CD4-positive, alpha-beta T cell (primary cell): ENCODE data around the gene SDK2. TPM values are rescaled to one million over a fixed set of nuclear protein-coding genes. Genes with fewer than 3 reads are reported as not detected.

Experiments used
- ATAC-seq: fragments of 200-7000 bp; cut with Tn5 transposase; one replicate; pipeline ENCODE4 v1.10.0; 2022; ENCODE audit warnings: mild to moderate bottlenecking; ENCODE audit not compliant: poor library complexity
- CTCF ChIA-PET: fragments of 350-600 bp; sonication (Branson Sonifier 250); formaldehyde crosslinking; loops from one replicate; lab custom pipeline; 2021; ENCODE audit warnings: antibody characterized with exemption, inconsistent platforms; lab: Charles Lee
- POLR2A ChIA-PET: fragments of 350-600 bp; sonication (Branson Sonifier 250); formaldehyde crosslinking; loops from one replicate; lab custom pipeline; 2021; ENCODE audit warnings: antibody characterized with exemption, inconsistent platforms; lab: Charles Lee
- DNase-seq, 14 experiments: peaks; one replicate each; pipeline ENCODE4 v3.0.0-alpha.2; 2013 to 2020; ENCODE audit warnings: mixed read lengths in 2 of 14
- H3K27ac ChIP-seq, 2 donors: one replicate each; pipeline versions ENCODE4 v1.5.1 to v1.7.0; 2013; ENCODE audit warnings: low read length in 2 of 2, low read depth in 1 of 2, mild to moderate bottlenecking in 1 of 2
- H3K27me3 ChIP-seq, 2 experiments: 1 replicate in 1 of 2; 2 replicates in 1 of 2; pipeline versions ENCODE4 v1.6.1 to v1.7.0; 2013; ENCODE audit warnings: low read length in 2 of 2, control low read depth in 1 of 2, mild to moderate bottlenecking in 1 of 2, moderate library complexity in 1 of 2; ENCODE audit not compliant: insufficient read depth in 2 of 2, control insufficient read depth in 1 of 2
- H3K36me3 ChIP-seq: one replicate; pipeline ENCODE4 v1.6.1; 2013; ENCODE audit warnings: low read length, control low read depth; ENCODE audit not compliant: insufficient read depth
- H3K4me1 ChIP-seq: one replicate; pipeline ENCODE4 v1.6.1; 2013; ENCODE audit warnings: low read length, control low read depth; ENCODE audit not compliant: insufficient read depth
- H3K4me3 ChIP-seq: one replicate; pipeline ENCODE4 v1.5.1; 2013; ENCODE audit warnings: mild to moderate bottlenecking, low read length, moderate library complexity
- H3K9me3 ChIP-seq, 2 experiments: 1 replicate in 1 of 2; 2 replicates in 1 of 2; pipeline versions ENCODE4 v1.6.1 to v1.7.0; 2013; ENCODE audit warnings: low read length in 2 of 2, mild to moderate bottlenecking in 2 of 2, control low read depth in 1 of 2, moderate library complexity in 1 of 2; ENCODE audit not compliant: control insufficient read depth in 1 of 2, insufficient read depth in 1 of 2
- H3K27ac Mint-ChIP-seq: one replicate; pipeline ENCODE4 v1.8.0; 2020; ENCODE audit warnings: mixed read lengths
- H3K27me3 Mint-ChIP-seq: one replicate; pipeline ENCODE4 v1.8.0; 2021; ENCODE audit warnings: mixed read lengths
- H3K36me3 Mint-ChIP-seq: one replicate; pipeline ENCODE4 v1.8.0; 2021; ENCODE audit warnings: low read depth, mixed read lengths
- H3K4me1 Mint-ChIP-seq: one replicate; pipeline ENCODE4 v1.8.0; 2021; ENCODE audit warnings: low read depth, mixed read lengths
- H3K4me3 Mint-ChIP-seq: one replicate; pipeline ENCODE4 v1.8.0; 2020; ENCODE audit warnings: mild to moderate bottlenecking, mixed read lengths
- H3K9me3 Mint-ChIP-seq: one replicate; pipeline ENCODE4 v1.8.0; 2020; ENCODE audit warnings: mixed read lengths
- CTCF ChIP-seq: fragments of 200-600 bp; IDR thresholded peaks from one replicate; pipeline ENCODE4 v1.8.0; 2022; ENCODE audit warnings: antibody characterized with exemption, mild to moderate bottlenecking
- intact Hi-C, 2 experiments: fragments of 100-400 bp; cut with DNase I in 1 of 2; cut with micrococcal nuclease in 1 of 2; formaldehyde crosslinking; loops; one replicate each; pipeline versions ENCODE4 v1.15.1 to v1.9.0; 2023 to 2025; cut with DNase I, micrococcal nuclease
- total RNA-seq, 174 experiments: library from RNA in 2 of 174; stranded (reverse) in 2 of 174; gene quantifications; one replicate each; pipeline ENCODE4 v1.2.3 and lab custom pipeline; 2021 to 2026

Gene SDK2
- total RNA-seq, 2 experiments from 2014 or later: 8.1 to 8.2 TPM

- Mint-ChIP-seq H3K27me3 (no peaks in the 10 kb centered on the region), H3K36me3 (no peaks in the 10 kb centered on the region), H3K27ac (no peak overlapping the region), H3K9me3 (no peaks in the 10 kb centered on the region), H3K4me1 (no peaks in the 10 kb centered on the region), H3K4me3 (no peak overlapping the region)
- POLR2A ChIA-PET: no interaction called here
- DNase-seq (no peak), ATAC-seq (no peak)
- Histone ChIP-seq H3K4me1 (no peaks in the 10 kb centered on the region), H3K27ac (no peak overlapping the region), H3K27me3 (no peaks in the 10 kb centered on the region), H3K36me3 (no peaks in the 10 kb centered on the region), H3K9me3 (no peaks in the 10 kb centered on the region), H3K4me3 (no peak overlapping the region)
- CTCF ChIA-PET: no interaction called here
- intact Hi-C loops: no loop called here
- TF ChIP-seq CTCF: no peak
These were observed 293.4 kb downstream of the SDK2 start for GRCh38 chr17:73350864-73351263.

DNA sequence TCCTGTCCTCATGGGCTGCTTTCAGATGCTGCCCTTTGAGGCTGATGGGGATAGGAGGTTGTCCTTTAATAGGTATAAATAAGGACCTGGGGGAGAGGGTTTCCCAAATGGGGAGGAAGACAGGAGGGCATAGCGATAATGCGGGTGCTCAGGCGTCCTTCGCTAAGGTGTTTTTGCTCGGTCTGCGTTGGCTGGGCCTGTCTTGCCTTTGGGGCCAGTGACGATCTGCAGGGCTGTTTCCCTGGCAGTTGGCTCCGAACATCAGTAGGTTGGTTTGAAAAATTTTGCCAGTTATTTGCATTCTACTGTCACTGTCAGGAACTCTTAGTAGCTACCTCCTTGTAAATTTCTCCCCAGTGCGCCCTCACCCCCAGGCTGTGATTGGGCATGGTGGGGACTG is 294.6 kb downstream of the SDK2 start:
- H3K27me3 ChIP-seq: no peaks in the 10 kb centered on the region
- no peak for DNase-seq
- ChIA-PET CTCF (no interaction called here), POLR2A (no interaction called here)
- H3K4me1 ChIP-seq: no peaks in the 10 kb centered on the region
- TF ChIP-seq CTCF: no peak
- H3K27me3 Mint-ChIP-seq: no peaks in the 10 kb centered on the region
- no peak overlapping the region for H3K4me3 ChIP-seq
- H3K9me3 ChIP-seq: no peaks in the 10 kb centered on the region
- intact Hi-C loops: no loop called here
- H3K27ac ChIP-seq: no peak overlapping the region
- H3K4me3 Mint-ChIP-seq: no peak overlapping the region
- H3K36me3 Mint-ChIP-seq: no peaks in the 10 kb centered on the region
- no peaks in the 10 kb centered on the region for H3K4me1 Mint-ChIP-seq
- no peak for ATAC-seq
- no peak overlapping the region for H3K27ac Mint-ChIP-seq
- no peaks in the 10 kb centered on the region for H3K36me3 ChIP-seq
- no peaks in the 10 kb centered on the region for H3K9me3 Mint-ChIP-seq

- H3K4me1 Mint-ChIP-seq: no peaks in the 10 kb centered on the region
- no peak overlapping the region for H3K27ac Mint-ChIP-seq
- H3K4me3 Mint-ChIP-seq: no peak overlapping the region
- H3K27me3 ChIP-seq: no peaks in the 10 kb centered on the region
- H3K9me3 ChIP-seq: no peaks in the 10 kb centered on the region
- ATAC-seq (no peak), DNase-seq (no peak)
- no peak overlapping the region for H3K4me3 ChIP-seq
- H3K27ac ChIP-seq: no peak overlapping the region
- no peaks in the 10 kb centered on the region for H3K9me3 Mint-ChIP-seq
- H3K36me3 Mint-ChIP-seq: no peaks in the 10 kb centered on the region
- no peaks in the 10 kb centered on the region for H3K4me1 ChIP-seq
- intact Hi-C loops: no loop called here
- ChIA-PET POLR2A (no interaction called here), CTCF (no interaction called here)
- H3K36me3 ChIP-seq: no peaks in the 10 kb centered on the region
- TF ChIP-seq CTCF: no peak
- H3K27me3 Mint-ChIP-seq: no peaks in the 10 kb centered on the region
These were observed 295.1 kb downstream of the SDK2 start for GRCh38 chr17:73349138-73349537.
